Activated naive CD8-positive, alpha-beta T cell treated with anti-CD3 and anti-CD28 coated beads for 36 hours (primary cell): ENCODE results near the gene SRGAP1. TPM values are rescaled to one million over a fixed set of nuclear protein-coding genes. Genes with fewer than 3 reads are reported as not detected.
"Not testable (repeated sequence)": the region's sequence is repeated elsewhere in the genome, so short reads cannot be mapped to it uniquely, and the experiment has no call there.

ENCODE experiments used
- DNase-seq: peaks from one replicate; pipeline ENCODE4 v3.0.0; 2021
- H3K27ac Mint-ChIP-seq: one replicate; pipeline ENCODE4 v1.8.0; 2022; ENCODE audit warnings: mild to moderate bottlenecking, moderate library complexity, mixed read lengths
- H3K27me3 Mint-ChIP-seq: one replicate; pipeline ENCODE4 v1.8.0; 2022; ENCODE audit warnings: mild to moderate bottlenecking, mixed read lengths
- H3K36me3 Mint-ChIP-seq: one replicate; pipeline ENCODE4 v1.8.0; 2021; ENCODE audit warnings: mild to moderate bottlenecking, mixed read lengths
- H3K4me1 Mint-ChIP-seq: one replicate; pipeline ENCODE4 v1.8.0; 2021; ENCODE audit warnings: mixed read lengths
- H3K4me3 Mint-ChIP-seq: one replicate; pipeline ENCODE4 v1.8.0; 2022; ENCODE audit warnings: mild to moderate bottlenecking, moderate library complexity, mixed read lengths
- H3K9me3 Mint-ChIP-seq: one replicate; pipeline ENCODE4 v1.8.0; 2022; ENCODE audit warnings: mixed read lengths
- total RNA-seq, 2 experiments: library from RNA; stranded (reverse); gene quantifications; one replicate each; pipeline ENCODE4 v1.2.3, GENCODE V29; 2021

The SRGAP1 gene
- total RNA-seq, 2 experiments from 2014 or later: 0.02 to 0.18 TPM

DNA sequence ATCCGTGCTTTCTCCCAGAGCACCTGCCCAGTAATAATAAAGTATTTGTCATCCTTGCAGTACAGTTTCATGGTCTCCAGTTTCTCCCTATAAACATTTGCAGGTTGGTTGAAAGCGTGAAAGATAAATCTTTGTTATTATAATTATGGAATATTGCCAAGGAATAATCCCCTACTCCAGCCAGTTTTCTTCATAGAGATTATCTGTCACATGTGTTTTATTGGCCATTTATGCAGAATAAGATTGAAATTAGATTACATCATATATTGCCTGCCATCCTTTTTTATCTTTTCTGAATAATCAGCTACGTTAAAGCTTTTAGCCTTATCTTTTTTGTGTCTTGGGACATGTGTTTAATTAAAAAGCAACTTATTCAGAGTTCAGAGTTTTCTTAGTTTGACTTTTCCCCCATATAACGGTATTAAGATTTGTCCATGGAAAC is 209.6 kb downstream of the SRGAP1 start:
- no peaks in the 10 kb centered on the region for H3K4me1 Mint-ChIP-seq
- DNase-seq: no peak
- H3K27ac Mint-ChIP-seq: no peak overlapping the region
- H3K27me3 Mint-ChIP-seq: peaks cover 18% of the 10 kb centered on the region
- no peaks in the 10 kb centered on the region for H3K9me3 Mint-ChIP-seq
- H3K36me3 Mint-ChIP-seq: no peaks in the 10 kb centered on the region
- H3K4me3 Mint-ChIP-seq: no peak overlapping the region

DNA sequence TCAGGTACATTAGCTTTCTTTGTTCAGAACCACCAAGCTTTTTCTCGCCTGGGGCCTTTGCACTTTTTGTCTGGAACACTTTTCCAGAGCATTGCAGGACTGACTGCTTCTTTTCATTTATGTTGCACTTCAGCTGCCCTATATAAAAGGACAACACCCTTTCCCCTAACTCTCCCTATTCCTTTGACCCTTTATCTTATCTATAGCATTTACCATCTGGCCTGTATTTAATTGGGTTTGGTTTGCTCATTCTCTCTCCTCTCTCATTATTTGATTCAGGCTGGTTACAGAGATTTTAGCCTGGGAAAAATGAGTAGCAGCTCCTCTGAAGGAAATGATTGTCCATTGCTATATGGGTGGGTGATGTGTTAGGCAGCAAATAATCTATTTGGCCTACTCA is 212.2 kb downstream of the SRGAP1 start:
- no peak overlapping the region for H3K27ac Mint-ChIP-seq
- no peaks in the 10 kb centered on the region for H3K9me3 Mint-ChIP-seq
- DNase-seq: no peak
- no peaks in the 10 kb centered on the region for H3K36me3 Mint-ChIP-seq
- no peaks in the 10 kb centered on the region for H3K4me1 Mint-ChIP-seq
- no peak overlapping the region for H3K4me3 Mint-ChIP-seq
- H3K27me3 Mint-ChIP-seq: peaks cover 9% of the 10 kb centered on the region

DNA sequence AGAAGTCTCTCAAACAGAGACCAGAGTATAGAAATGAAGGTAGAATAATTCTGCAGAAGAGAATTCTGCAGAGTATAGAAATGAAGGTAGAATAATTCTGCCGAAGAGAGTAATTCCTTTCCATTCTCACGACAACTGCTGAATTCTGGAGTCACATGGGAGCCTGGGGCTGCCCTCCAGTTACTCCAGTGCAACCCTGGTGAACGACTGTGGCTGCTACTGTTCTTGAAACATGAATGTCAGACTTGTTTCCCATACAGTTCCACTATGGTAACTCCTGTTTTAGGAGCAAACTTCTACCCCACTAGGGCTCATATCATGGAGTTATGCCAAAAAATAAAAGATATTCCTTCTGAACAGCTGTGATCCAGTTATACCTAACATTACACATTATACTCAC is 213.2 kb downstream of the SRGAP1 start:
- no peak overlapping the region for H3K4me3 Mint-ChIP-seq
- H3K27ac Mint-ChIP-seq: no peak overlapping the region
- no peaks in the 10 kb centered on the region for H3K36me3 Mint-ChIP-seq

DNA sequence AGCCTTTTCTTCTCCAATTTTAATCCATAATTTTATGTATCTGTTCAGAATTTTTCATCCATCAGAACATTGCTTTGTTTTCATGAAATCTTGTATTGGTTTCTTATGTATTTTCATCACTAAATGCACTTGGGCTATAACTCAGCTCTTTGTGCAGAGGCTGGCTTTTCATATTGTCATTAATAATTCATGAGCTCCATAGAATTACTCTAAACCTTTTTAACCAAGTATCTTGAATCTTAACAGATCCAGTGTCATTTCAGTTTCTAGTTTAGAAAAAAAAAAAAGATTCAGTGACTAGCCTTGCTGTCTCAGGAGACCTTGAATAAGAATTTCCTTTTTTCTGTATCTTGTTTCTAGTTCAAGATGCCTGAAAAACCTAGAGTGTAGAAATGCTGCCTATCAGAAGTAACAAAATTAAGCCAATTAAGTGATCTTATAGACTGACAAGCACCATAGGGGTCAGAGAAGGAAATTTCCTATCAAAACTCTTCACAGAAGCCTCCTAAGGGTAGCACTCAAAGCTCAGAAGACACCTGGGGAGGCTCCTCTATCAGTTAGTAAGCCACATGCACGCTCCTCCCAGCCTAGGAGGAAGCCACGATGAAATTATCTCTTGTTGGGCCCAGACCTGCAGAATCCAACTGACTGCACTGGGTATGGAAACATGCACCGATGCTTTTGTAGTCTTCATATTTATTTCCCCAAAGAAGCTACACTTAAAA is 214.2 kb downstream of the SRGAP1 start:
- H3K4me3 Mint-ChIP-seq: no peak overlapping the region
- no peaks in the 10 kb centered on the region for H3K36me3 Mint-ChIP-seq
- no peak overlapping the region for H3K27ac Mint-ChIP-seq
- peaks cover 12% of the 10 kb centered on the region for H3K27me3 Mint-ChIP-seq
- no peak for DNase-seq
- no peaks in the 10 kb centered on the region for H3K4me1 Mint-ChIP-seq
- no peaks in the 10 kb centered on the region for H3K9me3 Mint-ChIP-seq

More for the DNA sequence above, 213.2 kb downstream of the SRGAP1 start:
- no peaks in the 10 kb centered on the region for H3K9me3 Mint-ChIP-seq
- peaks cover 10% of the 10 kb centered on the region for H3K27me3 Mint-ChIP-seq
- no peaks in the 10 kb centered on the region for H3K4me1 Mint-ChIP-seq
- no peak for DNase-seq

DNA sequence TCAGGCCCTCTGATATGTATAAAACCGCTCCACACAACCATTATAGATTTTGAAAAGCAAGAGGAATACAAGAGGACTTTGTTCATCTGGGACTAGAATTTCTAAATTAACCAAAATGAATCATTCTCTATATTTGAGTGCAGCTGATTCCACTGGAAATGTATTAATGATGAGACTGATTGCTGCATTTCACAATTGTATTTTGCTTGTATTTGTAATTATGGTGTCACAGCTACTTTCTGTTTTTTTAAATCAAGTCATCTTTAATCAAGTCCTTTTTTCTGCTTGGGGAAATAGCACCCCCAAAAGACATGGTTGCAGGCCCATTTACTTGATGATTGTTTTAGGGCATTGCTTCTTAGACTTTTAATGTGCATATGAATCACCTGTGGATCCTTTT is 215.2 kb downstream of the SRGAP1 start:
- Mint-ChIP-seq H3K9me3 (no peaks in the 10 kb centered on the region), H3K4me3 (no peak overlapping the region), H3K27ac (no peak overlapping the region), H3K4me1 (no peaks in the 10 kb centered on the region), H3K36me3 (no peaks in the 10 kb centered on the region), H3K27me3 (peaks cover 12% of the 10 kb centered on the region)
- no peak for DNase-seq

DNA sequence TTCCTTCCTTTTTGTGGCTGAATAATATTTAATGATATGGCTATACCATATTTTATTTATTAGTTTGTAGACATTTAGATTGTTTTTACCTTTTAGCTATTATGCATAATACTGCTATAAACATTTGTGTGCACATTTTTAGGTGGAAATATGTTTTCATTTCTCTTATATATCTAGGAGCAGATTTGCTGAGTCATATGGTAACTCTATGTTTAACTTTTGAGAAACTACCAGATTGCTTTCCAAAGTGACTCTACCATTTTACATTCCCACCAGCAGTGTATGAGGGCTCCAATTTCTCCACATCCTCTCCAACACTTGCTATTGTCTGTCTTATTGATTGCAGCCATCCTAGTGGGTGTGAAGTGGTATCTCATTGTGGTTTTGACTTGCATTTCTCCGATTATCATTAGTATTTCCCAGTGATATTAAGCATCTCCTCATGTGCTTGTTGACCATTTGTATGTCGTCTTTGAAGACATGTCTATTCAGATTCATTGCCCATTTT is 217.4 kb downstream of the SRGAP1 start:
- no peak overlapping the region for H3K4me3 Mint-ChIP-seq
- no peaks in the 10 kb centered on the region for H3K4me1 Mint-ChIP-seq
- H3K9me3 Mint-ChIP-seq: no peaks in the 10 kb centered on the region
- H3K36me3 Mint-ChIP-seq: no peaks in the 10 kb centered on the region
- no peak overlapping the region for H3K27ac Mint-ChIP-seq
- no peak for DNase-seq
- peaks cover 11% of the 10 kb centered on the region for H3K27me3 Mint-ChIP-seq

DNA sequence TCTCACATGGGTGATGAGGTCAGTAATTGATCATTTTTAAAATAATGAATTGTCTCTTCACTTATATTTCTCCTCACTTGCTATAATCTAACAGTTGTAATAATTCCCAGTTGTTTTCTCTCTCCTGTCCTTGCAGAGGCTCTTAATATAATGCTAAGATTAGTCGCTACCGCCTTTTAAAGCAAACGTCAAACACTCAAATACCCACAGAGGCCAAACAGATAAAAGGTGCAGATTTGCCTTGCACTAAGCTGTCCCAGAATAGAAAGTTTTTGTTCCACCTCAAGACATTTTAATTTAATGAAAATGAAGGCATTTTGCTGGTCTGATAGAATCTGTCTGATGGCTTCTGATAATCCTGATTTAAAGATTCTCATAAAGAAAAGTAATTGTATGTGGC is 218.6 kb downstream of the SRGAP1 start:
- Mint-ChIP-seq H3K4me1 (no peaks in the 10 kb centered on the region), H3K9me3 (no peaks in the 10 kb centered on the region), H3K27ac (no peak overlapping the region), H3K4me3 (no peak overlapping the region), H3K36me3 (no peaks in the 10 kb centered on the region), H3K27me3 (peaks cover 11% of the 10 kb centered on the region)
- DNase-seq: no peak

DNA sequence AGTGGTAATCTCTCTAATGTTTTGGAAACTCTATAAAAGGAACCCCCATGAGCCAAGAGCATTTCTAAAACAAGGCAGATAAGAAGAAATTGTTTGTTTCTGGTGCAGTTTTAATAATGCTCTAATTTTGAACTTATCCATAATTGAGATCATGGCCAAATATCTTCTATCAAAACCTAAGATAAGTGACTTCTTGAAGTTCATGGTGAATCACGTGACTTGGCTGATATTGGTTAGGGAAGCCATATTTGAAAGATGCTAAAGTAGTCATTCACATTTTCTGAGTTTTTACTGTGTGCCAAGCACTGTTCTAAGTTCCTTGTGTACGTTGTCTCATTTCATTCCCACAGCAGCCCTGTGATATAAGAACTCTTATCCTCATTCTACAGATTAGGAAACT is 219.7 kb downstream of the SRGAP1 start:
- Mint-ChIP-seq H3K27me3 (peaks cover 11% of the 10 kb centered on the region), H3K4me1 (no peaks in the 10 kb centered on the region), H3K4me3 (no peak overlapping the region), H3K9me3 (no peaks in the 10 kb centered on the region), H3K27ac (no peak overlapping the region), H3K36me3 (no peaks in the 10 kb centered on the region)
- no peak for DNase-seq

DNA sequence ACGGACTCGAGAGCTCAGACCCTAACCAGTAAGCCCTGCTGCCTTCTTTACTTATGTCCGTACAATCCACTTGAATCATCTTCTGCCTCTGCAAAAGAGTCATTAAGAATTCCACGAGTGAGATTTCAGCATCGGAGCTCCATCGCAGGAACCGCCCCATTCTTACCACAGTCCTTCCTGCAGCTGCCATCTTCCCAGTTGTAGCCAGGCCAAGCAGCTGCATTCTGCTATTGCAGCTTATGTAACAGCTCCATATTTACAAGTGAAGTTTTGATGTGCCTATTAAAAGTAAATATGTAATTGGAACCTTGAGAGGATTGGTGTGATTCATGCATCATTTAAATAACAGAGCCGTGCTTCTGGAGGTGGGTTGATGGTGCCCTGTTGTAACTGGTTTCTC is 220.2 kb downstream of the SRGAP1 start:
- no peak for DNase-seq
- H3K9me3 Mint-ChIP-seq: no peaks in the 10 kb centered on the region
- H3K4me1 Mint-ChIP-seq: no peaks in the 10 kb centered on the region
- H3K4me3 Mint-ChIP-seq: no peak overlapping the region
- peaks cover 11% of the 10 kb centered on the region for H3K27me3 Mint-ChIP-seq
- no peaks in the 10 kb centered on the region for H3K36me3 Mint-ChIP-seq
- no peak overlapping the region for H3K27ac Mint-ChIP-seq

DNA sequence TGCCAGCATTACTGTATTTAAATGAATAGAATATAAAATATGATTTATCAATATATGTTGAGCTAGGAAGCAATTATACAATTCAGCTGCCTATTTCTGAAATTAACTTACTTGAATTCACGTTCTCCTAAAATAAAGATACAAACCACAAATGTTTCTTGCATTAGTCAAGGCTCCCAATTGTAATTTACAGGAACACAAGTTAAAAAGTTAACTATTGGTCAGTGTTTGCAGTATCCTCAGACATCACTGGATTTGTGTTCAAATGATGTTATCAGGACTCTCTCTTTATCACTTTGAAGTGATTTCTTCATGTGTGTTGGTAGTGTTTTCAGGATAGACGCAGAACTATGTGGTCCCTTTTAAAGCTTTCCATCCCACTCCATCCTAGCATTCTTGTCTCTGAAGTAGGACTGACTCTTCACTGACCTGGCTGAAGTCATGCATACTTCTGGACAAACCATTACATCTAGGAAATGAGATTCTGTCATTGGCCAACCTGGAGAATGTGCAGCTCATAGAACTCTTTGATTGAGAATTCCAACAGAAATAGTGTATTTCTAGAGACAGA is 221.5 kb downstream of the SRGAP1 start:
- peaks cover 11% of the 10 kb centered on the region for H3K27me3 Mint-ChIP-seq
- H3K9me3 Mint-ChIP-seq: no peaks in the 10 kb centered on the region
- H3K4me3 Mint-ChIP-seq: no peak overlapping the region

DNA sequence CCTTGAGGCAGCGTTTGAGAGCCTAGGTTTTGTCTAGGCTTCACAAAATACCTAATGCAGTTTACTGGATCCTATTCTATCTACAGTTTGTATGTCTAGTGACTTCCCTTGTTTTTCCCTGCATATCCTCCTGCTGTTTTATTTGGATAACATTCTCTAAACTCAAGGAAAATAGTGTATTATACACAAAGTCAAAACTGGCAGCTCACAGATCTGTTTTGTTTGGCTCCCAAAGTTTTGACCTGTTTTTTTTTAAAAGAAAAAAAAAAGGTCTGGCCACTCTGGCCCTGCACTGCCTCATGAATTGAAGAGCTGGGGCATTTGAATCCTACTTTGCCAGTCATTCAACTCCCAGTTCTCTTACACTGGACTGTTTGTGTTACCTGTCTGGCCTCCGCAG is 222.3 kb downstream of the SRGAP1 start:
- Mint-ChIP-seq H3K27ac (no peak overlapping the region), H3K4me1 (no peaks in the 10 kb centered on the region), H3K27me3 (peaks cover 12% of the 10 kb centered on the region), H3K4me3 (no peak overlapping the region), H3K36me3 (no peaks in the 10 kb centered on the region), H3K9me3 (no peaks in the 10 kb centered on the region)
- no peak for DNase-seq

More for the DNA sequence above, 221.5 kb downstream of the SRGAP1 start:
- Mint-ChIP-seq H3K27ac (no peak overlapping the region), H3K36me3 (no peaks in the 10 kb centered on the region), H3K4me1 (no peaks in the 10 kb centered on the region)
- no peak for DNase-seq

DNA sequence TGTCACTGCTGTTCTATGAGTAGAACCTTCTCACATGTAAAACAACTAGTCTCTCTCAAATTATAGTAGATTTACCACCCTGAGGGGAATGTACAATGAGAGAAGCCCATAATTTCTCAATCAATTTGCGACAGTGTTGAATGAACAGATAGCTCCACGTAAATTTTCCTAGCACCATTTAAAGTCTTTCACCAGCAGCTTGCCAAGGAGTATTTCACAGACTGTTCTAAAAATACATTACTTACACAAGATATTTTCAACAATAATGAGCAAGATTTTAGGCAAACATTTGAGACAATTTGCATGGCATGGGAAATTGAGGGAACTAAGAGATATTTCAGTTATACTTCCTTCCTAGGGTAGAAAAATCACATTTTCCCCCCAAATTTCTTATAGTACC is 226.0 kb downstream of the SRGAP1 start:
- no peak for DNase-seq
- H3K4me3 Mint-ChIP-seq: no peak overlapping the region
- no peak overlapping the region for H3K27ac Mint-ChIP-seq
- H3K9me3 Mint-ChIP-seq: no peaks in the 10 kb centered on the region
- no peaks in the 10 kb centered on the region for H3K36me3 Mint-ChIP-seq
- no peaks in the 10 kb centered on the region for H3K4me1 Mint-ChIP-seq
- peaks cover 14% of the 10 kb centered on the region for H3K27me3 Mint-ChIP-seq

DNA sequence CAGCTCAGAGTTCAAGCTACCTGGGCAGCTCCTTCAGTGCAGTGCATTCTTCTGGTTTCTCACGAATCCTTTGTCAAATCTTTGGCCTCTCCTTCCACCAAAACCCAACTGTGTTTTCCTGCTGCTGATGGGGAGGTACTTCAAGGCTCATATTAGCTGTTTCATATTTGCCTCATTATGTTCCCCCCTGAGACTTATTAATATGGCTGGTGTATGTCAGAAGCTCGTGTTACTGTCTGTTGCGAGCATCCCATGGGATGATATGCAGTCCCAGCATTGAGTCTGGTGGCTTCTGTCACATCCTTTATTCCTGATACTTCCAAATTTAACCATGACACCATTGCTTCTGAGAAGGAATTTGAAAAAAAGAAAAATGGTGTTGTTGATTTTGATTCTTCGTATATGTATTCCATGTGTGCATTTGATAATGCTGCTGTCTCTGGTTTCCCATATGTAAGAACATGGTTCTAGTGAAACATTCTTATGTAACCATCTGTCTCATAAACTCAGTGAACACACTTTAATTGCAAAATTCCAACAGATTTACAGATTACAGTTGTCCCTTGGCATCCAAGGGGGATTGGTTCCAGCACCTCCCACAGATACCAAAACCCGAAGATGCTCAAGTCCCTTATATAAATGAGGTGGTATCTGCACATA is 228.5 kb downstream of the SRGAP1 start:
- Mint-ChIP-seq H3K4me3 (no peak overlapping the region), H3K4me1 (no peaks in the 10 kb centered on the region), H3K36me3 (no peaks in the 10 kb centered on the region), H3K27ac (no peak overlapping the region), H3K27me3 (peaks cover 10% of the 10 kb centered on the region), H3K9me3 (no peaks in the 10 kb centered on the region)
- no peak for DNase-seq

DNA sequence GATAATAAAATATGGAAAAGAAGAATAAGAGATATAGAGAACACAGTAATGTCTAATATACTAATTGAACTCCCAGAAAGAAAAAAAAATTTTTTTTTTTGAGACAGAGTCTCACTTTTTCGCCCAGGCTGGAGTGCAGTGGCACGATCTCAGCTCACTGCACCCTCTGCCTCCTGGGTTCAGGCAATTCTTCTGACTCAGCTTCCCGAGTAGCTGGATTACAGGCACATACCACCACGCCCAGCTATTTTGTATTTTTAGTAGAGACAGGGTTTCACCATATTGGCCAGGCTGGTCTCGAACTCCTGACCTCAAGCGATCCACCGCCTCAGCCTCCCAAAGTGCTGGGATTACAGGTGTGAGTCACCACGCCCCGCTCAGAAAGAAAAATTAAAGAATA is 232.1 kb downstream of the SRGAP1 start:
- H3K4me3 Mint-ChIP-seq, H3K9me3 Mint-ChIP-seq, H3K27ac Mint-ChIP-seq, H3K36me3 Mint-ChIP-seq, H3K4me1 Mint-ChIP-seq, DNase-seq: not testable (repeated sequence)
- H3K27me3 Mint-ChIP-seq: peaks cover 10% of the 10 kb centered on the region

DNA sequence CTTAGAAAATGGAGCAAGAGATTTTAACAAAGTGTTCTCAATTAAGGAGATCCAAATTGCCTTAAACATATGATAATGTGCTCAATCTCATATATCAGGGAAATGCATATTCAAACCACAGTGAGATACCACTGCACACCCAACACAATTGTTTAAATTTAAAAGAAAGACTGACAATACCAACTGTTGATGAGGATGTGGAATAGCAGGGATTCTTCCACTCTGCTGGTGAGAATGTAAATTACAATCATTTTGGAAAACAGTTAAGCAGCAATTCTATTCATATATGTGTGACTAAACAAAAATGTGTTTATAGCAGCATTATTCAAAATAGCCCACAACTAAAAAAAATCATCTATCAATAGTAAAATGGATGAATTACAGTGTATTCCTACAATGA is 233.4 kb downstream of the SRGAP1 start:
- Mint-ChIP-seq H3K27ac (no peak overlapping the region), H3K9me3 (no peaks in the 10 kb centered on the region), H3K36me3 (no peaks in the 10 kb centered on the region), H3K27me3 (peaks cover 4% of the 10 kb centered on the region), H3K4me3 (no peak overlapping the region), H3K4me1 (no peaks in the 10 kb centered on the region)
- DNase-seq: no peak
